Activated CD8-positive, alpha-beta T cell treated with anti-CD3 and anti-CD28 coated beads for 36 hours (primary cell): ENCODE results near the gene CCL22. TPM values are rescaled to one million over a fixed set of nuclear protein-coding genes. Genes with fewer than 3 reads are reported as not detected.

Source experiments
- ATAC-seq: fragments of 200-7000 bp; cut with Tn5 transposase; one replicate; pipeline ENCODE4 v1.10.0; 2021; ENCODE audit warnings: mild to moderate bottlenecking, moderate library complexity
- CTCF ChIA-PET: fragments of 350-600 bp; sonication (Branson Sonifier 250); formaldehyde crosslinking; loops from one replicate; lab custom pipeline; 2021; ENCODE audit warnings: antibody characterized with exemption; lab: Charles Lee
- POLR2A ChIA-PET: fragments of 350-600 bp; sonication (Branson Sonifier 250); formaldehyde crosslinking; loops from one replicate; lab custom pipeline; 2021; ENCODE audit warnings: antibody characterized with exemption; lab: Charles Lee
- DNase-seq: peaks from one replicate; pipeline ENCODE4 v3.0.0-alpha.2; 2020
- H3K27ac Mint-ChIP-seq: one replicate; pipeline ENCODE4 v1.8.0; 2021; ENCODE audit warnings: mild to moderate bottlenecking, mixed read lengths
- H3K27me3 Mint-ChIP-seq: one replicate; pipeline ENCODE4 v1.8.0; 2021; ENCODE audit warnings: mixed read lengths
- H3K36me3 Mint-ChIP-seq: one replicate; pipeline ENCODE4 v1.8.0; 2021; ENCODE audit warnings: low read depth, mixed read lengths
- H3K4me1 Mint-ChIP-seq: one replicate; pipeline ENCODE4 v1.8.0; 2021; ENCODE audit warnings: low read depth, mixed read lengths
- H3K4me3 Mint-ChIP-seq: one replicate; pipeline ENCODE4 v1.8.0; 2021; ENCODE audit warnings: mild to moderate bottlenecking, moderate library complexity, mixed read lengths
- H3K9me3 Mint-ChIP-seq: one replicate; pipeline ENCODE4 v1.8.0; 2021; ENCODE audit warnings: mixed read lengths
- intact Hi-C: fragments of 100-400 bp; cut with micrococcal nuclease; formaldehyde crosslinking; loops from one replicate; pipeline ENCODE4 v1.10.0; 2022
- total RNA-seq, 2 experiments: library from RNA; stranded (reverse); gene quantifications; one replicate each; pipeline ENCODE4 v1.2.3, GENCODE V29; 2021
- TF ChIP-seq, protein P1 (sequence below): fragments of 200-600 bp; IDR thresholded peaks from one replicate; pipeline ENCODE4 v1.8.0; 2022; ENCODE audit warnings: antibody characterized with exemption, mild to moderate bottlenecking

CCL22 gene
- total RNA-seq, 2 experiments from 2014 or later: 7.1 to 7.4 TPM

DNA sequence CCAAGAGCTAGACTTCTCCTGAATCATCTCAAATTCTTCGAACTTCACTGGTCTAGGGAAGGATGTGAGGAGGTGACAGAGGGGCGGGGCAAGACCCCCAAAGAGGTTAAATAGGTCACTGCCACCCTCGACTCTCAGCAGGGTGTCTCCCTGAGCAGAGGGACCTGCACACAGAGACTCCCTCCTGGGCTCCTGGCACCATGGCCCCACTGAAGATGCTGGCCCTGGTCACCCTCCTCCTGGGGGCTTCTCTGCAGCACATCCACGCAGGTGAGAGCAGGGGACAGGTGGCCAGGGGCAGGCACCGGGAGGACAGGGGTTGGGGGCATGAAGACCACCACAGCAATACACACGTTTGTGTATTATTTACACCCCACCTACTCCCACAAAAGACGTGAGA lies 55.1 kb downstream of the CCL22 start:
- Mint-ChIP-seq H3K27me3 (no peaks in the 10 kb centered on the region), H3K4me1 (peaks cover 14% of the 10 kb centered on the region), H3K4me3 (no peak overlapping the region), H3K36me3 (no peaks in the 10 kb centered on the region), H3K9me3 (no peaks in the 10 kb centered on the region), H3K27ac (no peak overlapping the region)
- TF ChIP-seq, protein P1, sequence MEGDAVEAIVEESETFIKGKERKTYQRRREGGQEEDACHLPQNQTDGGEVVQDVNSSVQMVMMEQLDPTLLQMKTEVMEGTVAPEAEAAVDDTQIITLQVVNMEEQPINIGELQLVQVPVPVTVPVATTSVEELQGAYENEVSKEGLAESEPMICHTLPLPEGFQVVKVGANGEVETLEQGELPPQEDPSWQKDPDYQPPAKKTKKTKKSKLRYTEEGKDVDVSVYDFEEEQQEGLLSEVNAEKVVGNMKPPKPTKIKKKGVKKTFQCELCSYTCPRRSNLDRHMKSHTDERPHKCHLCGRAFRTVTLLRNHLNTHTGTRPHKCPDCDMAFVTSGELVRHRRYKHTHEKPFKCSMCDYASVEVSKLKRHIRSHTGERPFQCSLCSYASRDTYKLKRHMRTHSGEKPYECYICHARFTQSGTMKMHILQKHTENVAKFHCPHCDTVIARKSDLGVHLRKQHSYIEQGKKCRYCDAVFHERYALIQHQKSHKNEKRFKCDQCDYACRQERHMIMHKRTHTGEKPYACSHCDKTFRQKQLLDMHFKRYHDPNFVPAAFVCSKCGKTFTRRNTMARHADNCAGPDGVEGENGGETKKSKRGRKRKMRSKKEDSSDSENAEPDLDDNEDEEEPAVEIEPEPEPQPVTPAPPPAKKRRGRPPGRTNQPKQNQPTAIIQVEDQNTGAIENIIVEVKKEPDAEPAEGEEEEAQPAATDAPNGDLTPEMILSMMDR: no peak
- DNase-seq: no peak
- no peak for ATAC-seq
- ChIA-PET POLR2A (interaction anchor here (1.3 kb wide), 1 partner anchor 113 kb away, joined by 6 read pairs; no protein-coding TSS in a partner anchor), CTCF (interaction anchor here (1.4 to 10.9 kb wide), 2 partner anchors 20 to 111 kb away, joined by 5 to 258 read pairs; no protein-coding TSS in a partner anchor)
- intact Hi-C loops: no loop called here

Other genes with a start within 250 kb of the CCL22 start
- 100 to 1,000 TPM; 101 to 103 TPM for gene PSME3IP1, start 172.7 kb upstream of the CCL22 start, total RNA-seq
- gene RSPRY1, start 172.5 kb upstream of the CCL22 start, total RNA-seq: 10 to 100 TPM; 24.5 to 29.4 TPM
- 10 to 100 TPM in 1 of 2 experiments, 1 to 10 TPM in 1; 9.4 to 11.0 TPM for gene ARL2BP, start 113.5 kb upstream of the CCL22 start, total RNA-seq
- gene PLLP, start 74.1 kb upstream of the CCL22 start, total RNA-seq: under 1 TPM; 0.51 to 0.65 TPM
- under 1 TPM in 1 of 2 experiments, not detected in 1; 0.09 TPM for gene CX3CL1, start 13.7 kb downstream of the CCL22 start, total RNA-seq
- gene CCL17, start 46.0 kb downstream of the CCL22 start, total RNA-seq: 1 to 10 TPM; 2.1 to 2.9 TPM
- gene CIAPIN1, start 88.6 kb downstream of the CCL22 start, total RNA-seq: 10 to 100 TPM; 53.3 to 53.4 TPM
- 10 to 100 TPM; 39.3 to 39.6 TPM for gene COQ9, start 88.7 kb downstream of the CCL22 start, total RNA-seq
- gene POLR2C, start 103.9 kb downstream of the CCL22 start, total RNA-seq: 10 to 100 TPM; 62.4 to 63.0 TPM
- 1 to 10 TPM; 4.6 to 5.1 TPM for gene DOK4, start 127.7 kb downstream of the CCL22 start, total RNA-seq
- gene CCDC102A, start 177.8 kb downstream of the CCL22 start, total RNA-seq: 1 to 10 TPM; 7.1 to 7.9 TPM
- 1 to 10 TPM; 4.8 to 5.5 TPM for gene ADGRG5, start 183.9 kb downstream of the CCL22 start, total RNA-seq